Tibial artery (tissue), 4 donors: Measurements from ENCODE around the gene PROZ.

ENCODE experiments used
- DNase-seq, 2 donors: peaks; one replicate each; pipeline ENCODE4 v3.0.0-alpha.2; 2019
- H3K27ac ChIP-seq, 2 donors: fragments of 200-600 bp; sonication (generic) in 1 of 2; 1 replicate in 1 of 2; 2 replicates in 1 of 2; pipeline ENCODE4 v1.5.1; 2018 to 2019; ENCODE audit warnings: mild to moderate bottlenecking in 1 of 2
- H3K27me3 ChIP-seq, 2 donors: fragments of 200-600 bp; sonication (generic) in 1 of 2; one replicate each; pipeline versions ENCODE4 v1.5.1 to v1.6.0; 2016 to 2019
- H3K36me3 ChIP-seq, 3 donors: fragments of 200-600 bp; sonication (generic) in 2 of 3; one replicate each; pipeline ENCODE4 v1.5.1; 2016 to 2019; ENCODE audit warnings: mild to moderate bottlenecking in 2 of 3
- H3K4me1 ChIP-seq, 4 donors: fragments of 200-600 bp; sonication (generic) in 2 of 4; 1 replicate in 3 of 4; 2 replicates in 1 of 4; pipeline ENCODE4 v1.5.1; 2016 to 2019
- H3K4me3 ChIP-seq, 2 donors: fragments of 200-600 bp; sonication (generic) in 1 of 2; 1 replicate in 1 of 2; 2 replicates in 1 of 2; pipeline ENCODE4 v1.5.1; 2018 to 2019; ENCODE audit warnings: mild to moderate bottlenecking in 2 of 2
- H3K9me3 ChIP-seq, 3 donors: fragments of 200-600 bp; sonication (generic) in 1 of 3; one replicate each; pipeline ENCODE4 v1.5.1; 2016 to 2019
- CTCF ChIP-seq, 2 experiments: fragments of 200-600 bp in 1 of 2; fragments of 450-650 bp in 1 of 2; IDR thresholded peaks; one replicate each; pipeline ENCODE4 v1.5.1; 2017 to 2019; ENCODE audit warnings: antibody characterized with exemption in 2 of 2, mild to moderate bottlenecking in 1 of 2, moderate library complexity in 1 of 2
- intact Hi-C: fragments of 100-400 bp; cut with DNase I; formaldehyde crosslinking; loops from one replicate; pipeline ENCODE4 v1.15.0; 2023; ENCODE audit warnings: low total_unique reads

Gene PROZ

GRCh38 chr13:113122550-113123225 lies 35.8 kb upstream of the PROZ start, which contains the start of gene F10:
Gene F10 (plus strand): TSS chr13:113122799. CDS start chr13:113122856, 57 bp downstream.
- Histone ChIP-seq H3K27me3 (no peaks in the 10 kb centered on the region), H3K4me3 (peak within 1 kb of the TSS; percentile 32 to 43), H3K27ac (peak within 1 kb of the TSS; percentile 52 to 62), H3K4me1 (peaks cover 0 to 9% (median 1%) of the 10 kb centered on the region in 4 donors), H3K9me3 (no peaks in the 10 kb centered on the region), H3K36me3 (no peaks in the 10 kb centered on the region)
- intact Hi-C loops: no loop called here
- DNase-seq: peak; percentile 75 to 80
- peak; percentile 4 to 28 for TF ChIP-seq CTCF (IDR thresholded peaks at IDR 0.05)

GRCh38 chr13:113123226-113124201 lies 34.9 kb upstream of the PROZ start:
- Histone ChIP-seq H3K27ac (peak overlapping the region; percentile 52 to 62), H3K9me3 (no peaks in the 10 kb centered on the region), H3K4me1 (peaks cover 0 to 9% (median 1%) of the 10 kb centered on the region in 4 donors), H3K27me3 (no peaks in the 10 kb centered on the region), H3K36me3 (no peaks in the 10 kb centered on the region), H3K4me3 (peak overlapping the region; percentile 32 to 43)
- DNase-seq: peak in 1 of 2 donors; percentile 60
- intact Hi-C loops: no loop called here
- no peak for TF ChIP-seq CTCF (IDR thresholded peaks at IDR 0.05)

- intact Hi-C loops: no loop called here
These were observed 34.1 kb upstream of the PROZ start for GRCh38 chr13:113124211-113124970.

GRCh38 chr13:113125506-113126264 lies 32.8 kb upstream of the PROZ start:
- Histone ChIP-seq H3K4me3 (no peak overlapping the region), H3K27me3 (peaks cover 0 to 10% of the 10 kb centered on the region in 2 donors), H3K4me1 (peaks cover 0 to 15% (median 4%) of the 10 kb centered on the region in 4 donors), H3K27ac (no peak overlapping the region), H3K9me3 (no peaks in the 10 kb centered on the region), H3K36me3 (no peaks in the 10 kb centered on the region)
- no peak for TF ChIP-seq CTCF (IDR thresholded peaks at IDR 0.05)
- DNase-seq: peak in 1 of 2 donors; percentile 37
- intact Hi-C loops: no loop called here

More at GRCh38 chr13:113124211-113124970, 34.1 kb upstream of the PROZ start:
- Histone ChIP-seq H3K36me3 (no peaks in the 10 kb centered on the region), H3K27ac (no peak overlapping the region), H3K4me3 (no peak overlapping the region), H3K9me3 (no peaks in the 10 kb centered on the region), H3K4me1 (peaks cover 0 to 9% (median 1%) of the 10 kb centered on the region in 4 donors), H3K27me3 (no peaks in the 10 kb centered on the region)
- DNase-seq: peak in 1 of 2 donors; percentile 53
- no peak for TF ChIP-seq CTCF (IDR thresholded peaks at IDR 0.05)
